ENCODE data around the gene TIPARP. TPM values are rescaled to one million over a fixed set of nuclear protein-coding genes. Genes with fewer than 3 reads are reported as not detected.
A peak's percentile ranks its signal among the peaks of the same experiment; 100 is the strongest.

The TIPARP gene
- total and polyA plus RNA-seq, 2 of the 13 experiments (the other 11 are each of a cell fraction or from before 2014, with no cell fraction given), result 7.3 to 19.7 TPM

GRCh38 chr3:156674911-156675829, 780 bp downstream of the TIPARP start (continued):
- TF ChIP-seq BATF2 (CRISPR knock-in tag; IDR thresholded peaks at IDR 0.05) (no peak), SRSF1 (optimal IDR thresholded peaks at IDR 0.05; ENCODE audit: low read depth, low read length) (peak; percentile 75), MED1 (CRISPR knock-in tag; IDR thresholded peaks at IDR 0.05) (no peak), ATF3 (CRISPR knock-in tag; IDR thresholded peaks at IDR 0.05) (no peak), ZNF143 (CRISPR knock-in tag; IDR thresholded peaks at IDR 0.05) (no peak), RERE (CRISPR knock-in tag; IDR thresholded peaks at IDR 0.05; ENCODE audit: low read depth) (no peak), ZNF547 (CRISPR knock-in tag; IDR thresholded peaks at IDR 0.05) (peak; percentile 54; the same call in 1 of the 2 replicates), PAF1 (CRISPR knock-in tag; IDR thresholded peaks at IDR 0.05) (no peak), GATAD1 (CRISPR knock-in tag; IDR thresholded peaks at IDR 0.05) (no peak), ATF7-NPFF (CRISPR knock-in tag; IDR thresholded peaks at IDR 0.05; ENCODE audit: low read depth) (no peak), KDM5A (IDR thresholded peaks at IDR 0.05; ENCODE audit: borderline replicate concordance, low read length) (0 out of 2 replicates have a peak, but pooled peaks have one; percentile 17), ZBTB37 (CRISPR knock-in tag; IDR thresholded peaks at IDR 0.05) (no peak), KAT7 (CRISPR knock-in tag; IDR thresholded peaks at IDR 0.05; ENCODE audit: borderline replicate concordance) (peak; percentile 74), RARA (CRISPR knock-in tag; IDR thresholded peaks at IDR 0.05) (no peak), RAD51 (IDR thresholded peaks at IDR 0.05; ENCODE audit: borderline replicate concordance) (no peak), SOX13 (IDR thresholded peaks at IDR 0.05) (no peak), SOX13 (CRISPR knock-in tag; conservative IDR thresholded peaks at IDR 0.05 in 1 of 2, IDR thresholded peaks at IDR 0.05 in 1 of 2) (no peak), NFYB (CRISPR knock-in tag; IDR thresholded peaks at IDR 0.05) (no peak), HINFP (CRISPR knock-in tag; IDR thresholded peaks at IDR 0.05; ENCODE audit: low read depth) (no peak), CC2D1A (CRISPR knock-in tag; IDR thresholded peaks at IDR 0.05) (no peak), RBFOX2 (IDR thresholded peaks at IDR 0.05; ENCODE audit: low read depth, low read length) (0 out of 2 replicates have a peak, but pooled peaks have one; percentile 32)
